SJSA1 (cell line): ENCODE measurements around the gene TMEM259. TPM values are rescaled to one million over a fixed set of nuclear protein-coding genes. Genes with fewer than 3 reads are reported as not detected.

Source experiments
- DNase-seq, 2 experiments: peaks; one replicate each; pipeline ENCODE4 v3.0.0-alpha.2; 2015 to 2020; ENCODE audit warnings: low spot score in 2 of 2, low read depth in 1 of 2
- H3K27ac ChIP-seq: fragments of 250-450 bp; sonication (Bioruptor Pico); 2 replicates; pipeline ENCODE4 v1.5.1; 2020; ENCODE audit warnings: mild to moderate bottlenecking, moderate library complexity
- H3K27me3 ChIP-seq: fragments of 250-450 bp; sonication (Bioruptor Pico); replicated peaks from 2 replicates; pipeline ENCODE4 v1.5.1; 2020; ENCODE audit warnings: mild to moderate bottlenecking, moderate library complexity
- H3K36me3 ChIP-seq: fragments of 250-450 bp; sonication (Bioruptor Pico); 2 replicates; pipeline ENCODE4 v1.5.1; 2020; ENCODE audit warnings: mild to moderate bottlenecking
- H3K4me1 ChIP-seq: fragments of 250-450 bp; sonication (Bioruptor Pico); replicated peaks from 2 replicates; pipeline ENCODE4 v1.6.1; 2021; ENCODE audit warnings: mild to moderate bottlenecking
- H3K4me3 ChIP-seq: fragments of 250-450 bp; sonication (Bioruptor Pico); 2 replicates; pipeline ENCODE4 v1.5.1; 2020; ENCODE audit warnings: mild to moderate bottlenecking
- H3K9me3 ChIP-seq: fragments of 250-450 bp; sonication (Bioruptor Pico); replicated peaks from 2 replicates; pipeline ENCODE4 v1.5.1; 2020; ENCODE audit warnings: mild to moderate bottlenecking
- total RNA-seq: library from RNA; depleted of rRNA; stranded (reverse); fragments of >200 nt; shearing (Covaris generic); gene quantifications from 2 replicates; pipeline ENCODE4 v1.2.3, GENCODE V29; 2014

TMEM259 gene
- total RNA-seq, 1 experiment from 2014 or later, result 122 TPM

- Histone ChIP-seq H3K27ac (no peak overlapping the region), H3K27me3 (peaks cover 66% of the 10 kb centered on the region), H3K4me3 (no peak overlapping the region), H3K36me3 (no peaks in the 10 kb centered on the region), H3K9me3 (no peaks in the 10 kb centered on the region), H3K4me1 (peaks cover 17% of the 10 kb centered on the region)
- no peak for DNase-seq
Measured at GRCh38 chr19:1002600-1002999, 18.3 kb downstream of the TMEM259 start.

DNA sequence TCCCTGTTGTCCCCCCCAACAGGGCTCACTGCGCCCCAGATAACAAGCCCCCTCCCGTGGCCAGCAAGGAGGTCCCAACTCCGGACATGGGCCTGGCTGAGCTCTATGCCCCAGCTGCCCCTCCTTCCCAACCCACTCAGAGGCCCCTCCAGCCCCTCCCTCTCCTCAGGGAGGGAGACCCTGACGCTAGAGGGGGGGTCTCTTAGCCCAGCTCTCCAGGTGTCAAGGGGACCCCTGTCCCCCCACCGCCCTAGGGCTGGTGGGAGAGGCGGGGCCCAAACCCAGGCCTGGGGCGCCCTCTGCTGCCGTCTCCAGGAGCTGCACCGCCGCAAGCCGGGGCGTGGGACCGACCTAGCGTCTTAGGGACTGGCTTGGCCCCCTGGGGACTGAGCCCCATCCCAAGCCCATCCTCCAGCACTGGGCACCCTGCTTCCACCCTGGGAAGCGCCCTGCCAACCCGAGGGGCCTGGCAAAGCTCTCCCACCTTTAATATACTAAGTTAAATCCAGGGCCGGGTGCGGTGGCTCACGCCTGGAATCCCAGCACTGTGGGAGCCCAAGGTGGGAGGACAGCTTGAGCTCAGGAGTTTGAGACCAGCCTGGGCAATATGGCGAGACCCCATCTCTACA lies 19.3 kb downstream of the TMEM259 start:
- Histone ChIP-seq H3K27me3 (peaks cover 75% of the 10 kb centered on the region), H3K9me3 (peaks cover under 1% of the 10 kb centered on the region; the same call in 1 of the 2 replicates), H3K27ac (no peak overlapping the region), H3K36me3 (no peaks in the 10 kb centered on the region), H3K4me3 (no peak overlapping the region), H3K4me1 (peaks cover 17% of the 10 kb centered on the region)
- peak in 1 of 2 experiments; percentile 57 for DNase-seq

- Histone ChIP-seq H3K27ac (no peak overlapping the region), H3K36me3 (no peaks in the 10 kb centered on the region; the same call in 1 of the 2 replicates), H3K4me1 (peaks cover 24% of the 10 kb centered on the region), H3K4me3 (no peak overlapping the region), H3K27me3 (peaks cover 83% of the 10 kb centered on the region), H3K9me3 (peaks cover 3% of the 10 kb centered on the region; the same call in 1 of the 2 replicates)
- no peak for DNase-seq
Measured at GRCh38 chr19:1000591-1001537, 20.1 kb downstream of the TMEM259 start.

DNA sequence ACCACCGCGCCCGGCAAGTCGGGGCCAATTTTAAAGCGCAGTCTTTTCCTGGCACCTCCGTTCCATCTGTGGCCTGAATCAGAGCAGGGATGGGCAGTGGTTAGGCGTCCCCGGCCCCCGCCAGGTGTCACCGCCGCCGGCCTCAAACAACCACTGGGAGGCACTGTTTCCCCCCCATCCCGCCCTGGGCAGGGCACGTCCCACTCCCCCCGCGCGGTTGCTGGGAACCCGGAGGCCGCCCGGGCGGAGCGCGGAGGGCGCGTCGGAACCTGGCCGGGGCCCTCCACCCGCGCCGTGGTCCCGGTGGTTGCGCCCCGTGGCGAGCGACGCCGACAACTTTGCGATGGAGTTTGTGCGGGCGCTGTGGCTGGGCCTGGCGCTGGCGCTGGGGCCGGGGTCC lies 20.8 kb downstream of the TMEM259 start, which contains the start of gene GRIN3B:
Gene GRIN3B (plus strand): TSS at position 325 of the 400 bp plus-strand sequence. CDS start 19 bp downstream, at position 344.
- Histone ChIP-seq H3K36me3 (no peaks in the 10 kb centered on the region; the same call in 1 of the 2 replicates), H3K4me1 (peaks cover 24% of the 10 kb centered on the region), H3K27ac (no peak within 1 kb of the TSS), H3K27me3 (peaks cover 87% of the 10 kb centered on the region), H3K4me3 (no peak within 1 kb of the TSS), H3K9me3 (peaks cover 3% of the 10 kb centered on the region; the same call in 1 of the 2 replicates)
- peak in 1 of 2 experiments; percentile 66 for DNase-seq

GRCh38 chr19:999379-999719 lies 21.6 kb downstream of the TMEM259 start:
- Histone ChIP-seq H3K27ac (no peak overlapping the region), H3K27me3 (peaks cover 85% of the 10 kb centered on the region), H3K9me3 (peaks cover 3% of the 10 kb centered on the region; the same call in 1 of the 2 replicates), H3K4me1 (peaks cover 24% of the 10 kb centered on the region), H3K4me3 (no peak overlapping the region), H3K36me3 (peaks cover 4% of the 10 kb centered on the region)
- DNase-seq, result no peak

DNA sequence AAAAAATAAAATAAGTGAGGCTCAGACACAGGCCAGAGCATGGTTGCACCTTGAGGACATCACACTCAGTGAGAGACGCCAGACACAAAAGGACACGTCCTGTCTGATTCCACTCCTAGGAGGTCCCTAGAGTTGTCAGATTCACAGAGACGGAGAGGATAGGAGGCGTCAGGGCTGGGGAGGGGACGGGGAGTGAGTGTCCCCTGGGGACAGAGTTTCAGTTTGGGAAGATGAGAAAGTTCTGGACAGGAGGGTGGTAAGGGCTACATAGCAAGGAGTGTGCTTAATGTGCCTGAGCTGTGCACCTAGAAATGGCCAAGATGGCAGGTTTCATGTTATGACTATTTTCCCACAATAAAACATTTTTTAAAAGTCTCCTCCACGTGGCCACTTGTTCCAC lies 22.9 kb downstream of the TMEM259 start:
- Histone ChIP-seq H3K27me3 (peaks cover 72% of the 10 kb centered on the region), H3K27ac (no peak overlapping the region), H3K9me3 (peaks cover 3% of the 10 kb centered on the region; the same call in 1 of the 2 replicates), H3K4me3 (no peak overlapping the region), H3K36me3 (peaks cover 11% of the 10 kb centered on the region), H3K4me1 (peaks cover 24% of the 10 kb centered on the region)
- DNase-seq, result no peak

GRCh38 chr19:996051-996838 lies 24.7 kb downstream of the TMEM259 start:
- Histone ChIP-seq H3K4me3 (no peak overlapping the region), H3K9me3 (peaks cover 3% of the 10 kb centered on the region; the same call in 1 of the 2 replicates), H3K27ac (no peak overlapping the region), H3K36me3 (peaks cover 24% of the 10 kb centered on the region), H3K27me3 (peaks cover 57% of the 10 kb centered on the region), H3K4me1 (peaks cover 19% of the 10 kb centered on the region)
- DNase-seq, result no peak

- peaks cover 48% of the 10 kb centered on the region for H3K27me3 ChIP-seq
- peaks cover 34% of the 10 kb centered on the region for H3K36me3 ChIP-seq
- no peak for DNase-seq
- H3K4me1 ChIP-seq, result peaks cover 11% of the 10 kb centered on the region
- peaks cover 3% of the 10 kb centered on the region; the same call in 1 of the 2 replicates for H3K9me3 ChIP-seq
- H3K4me3 ChIP-seq, result no peak overlapping the region
- no peak overlapping the region for H3K27ac ChIP-seq
Measured at GRCh38 chr19:995051-995827, 25.7 kb downstream of the TMEM259 start.

DNA sequence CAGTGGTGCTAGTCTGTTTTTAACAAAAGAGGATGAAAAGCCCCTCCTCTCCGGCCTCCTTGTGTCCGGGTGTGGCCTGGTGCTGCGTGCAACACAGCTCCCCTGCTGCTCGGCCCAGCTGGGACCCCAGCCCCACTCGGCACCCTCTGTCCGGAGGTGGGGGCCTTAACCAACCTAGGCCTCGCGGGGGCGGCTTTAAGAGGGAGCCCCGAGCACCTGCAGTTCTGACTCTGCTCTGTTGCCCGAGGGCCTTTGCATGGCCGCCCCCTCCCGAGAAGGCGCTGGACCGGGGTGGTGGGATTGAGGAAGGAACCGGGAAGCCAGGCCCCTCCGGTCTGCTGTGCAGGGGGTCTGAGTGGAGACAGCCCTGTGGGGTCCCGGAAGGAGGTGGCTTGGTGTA lies 26.4 kb downstream of the TMEM259 start:
- DNase-seq, result no peak
- Histone ChIP-seq H3K9me3 (peaks cover 3% of the 10 kb centered on the region; the same call in 1 of the 2 replicates), H3K4me3 (no peak overlapping the region), H3K27ac (no peak overlapping the region), H3K36me3 (peaks cover 41% of the 10 kb centered on the region), H3K4me1 (peaks cover 7% of the 10 kb centered on the region), H3K27me3 (peaks cover 41% of the 10 kb centered on the region)

- DNase-seq, result no peak
- H3K36me3 ChIP-seq, result peaks cover 44% of the 10 kb centered on the region
- peaks cover 3% of the 10 kb centered on the region; the same call in 1 of the 2 replicates for H3K9me3 ChIP-seq
- peaks cover 7% of the 10 kb centered on the region for H3K4me1 ChIP-seq
- H3K27me3 ChIP-seq, result peaks cover 35% of the 10 kb centered on the region
- no peak overlapping the region for H3K27ac ChIP-seq
- H3K4me3 ChIP-seq, result no peak overlapping the region
Measured at GRCh38 chr19:993831-994393, 27.0 kb downstream of the TMEM259 start.

DNA sequence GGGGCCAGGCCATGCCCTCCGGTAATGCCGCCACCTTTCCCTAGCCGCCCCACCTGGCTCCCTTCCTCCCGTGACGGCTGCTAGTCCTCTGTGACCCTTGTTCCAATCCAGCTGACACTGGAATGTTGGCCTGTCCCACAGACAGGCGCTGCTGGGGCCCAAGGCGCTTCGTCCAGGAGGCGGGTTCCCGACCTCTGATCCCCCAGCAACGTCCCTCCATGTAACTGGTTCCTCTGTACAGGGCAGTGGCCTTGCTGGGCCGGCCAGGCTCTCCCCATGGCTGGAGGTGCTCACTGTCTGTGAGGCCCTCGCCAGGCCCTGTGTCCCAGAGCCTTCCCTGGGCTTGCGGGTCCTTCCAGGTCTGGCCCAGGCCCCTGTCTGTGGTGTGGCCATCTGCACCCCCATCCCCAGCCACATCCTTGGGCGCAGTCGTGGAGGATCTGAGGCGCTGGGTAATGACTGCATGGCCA lies 27.5 kb downstream of the TMEM259 start:
- peaks cover 30% of the 10 kb centered on the region for H3K27me3 ChIP-seq
- H3K9me3 ChIP-seq, result peaks cover 3% of the 10 kb centered on the region; the same call in 1 of the 2 replicates
- no peak overlapping the region for H3K27ac ChIP-seq
- no peak overlapping the region for H3K4me3 ChIP-seq
- H3K36me3 ChIP-seq, result peaks cover 47% of the 10 kb centered on the region
- no peak for DNase-seq
- peaks cover 7% of the 10 kb centered on the region for H3K4me1 ChIP-seq

- Histone ChIP-seq H3K9me3 (peaks cover 3% of the 10 kb centered on the region; the same call in 1 of the 2 replicates), H3K36me3 (peaks cover 53% of the 10 kb centered on the region), H3K27me3 (peaks cover 22% of the 10 kb centered on the region), H3K4me3 (no peak overlapping the region), H3K27ac (no peak overlapping the region), H3K4me1 (peaks cover 7% of the 10 kb centered on the region)
- no peak for DNase-seq
Measured at GRCh38 chr19:992670-993055, 28.3 kb downstream of the TMEM259 start.
